SH-SY5Y (cell line): Measurements from ENCODE around the gene CD28.

Experiments
- GATA2 ChIP-seq: IDR thresholded peaks from 2 replicates; pipeline ENCODE4 v1.6.1; 2011; ENCODE audit warnings: mild to moderate bottlenecking, low read depth, low read length
- GATA3 ChIP-seq: IDR thresholded peaks from 2 replicates; pipeline ENCODE4 v1.6.1; 2011; ENCODE audit warnings: low read depth, mild to moderate bottlenecking, low read length, moderate library complexity

- no peak for TF ChIP-seq GATA2
- no peak for TF ChIP-seq GATA3
Measured at GRCh38 chr2:203744091-203744490, 37.7 kb downstream of the CD28 start.
